Nephron (organoid): Measurements from ENCODE around the gene TMEM63B.

Experiments
- H3K27ac Mint-ChIP-seq, 3 experiments: 2 replicates each; pipeline ENCODE4 v1.8.0; 2020; ENCODE audit warnings: mixed read lengths in 3 of 3, mild to moderate bottlenecking in 2 of 3, moderate library complexity in 1 of 3
- H3K27me3 Mint-ChIP-seq: 2 replicates; pipeline ENCODE4 v1.8.0; 2021; ENCODE audit warnings: low read depth, mild to moderate bottlenecking, moderate library complexity, mixed read lengths
- H3K36me3 Mint-ChIP-seq: 2 replicates; pipeline ENCODE4 v1.8.0; 2020; ENCODE audit warnings: low read depth, mixed read lengths
- H3K4me1 Mint-ChIP-seq: 2 replicates; pipeline ENCODE4 v1.8.0; 2020; ENCODE audit warnings: mixed read lengths
- H3K4me3 Mint-ChIP-seq, 3 experiments: 2 replicates each; pipeline ENCODE4 v1.8.0; 2020; ENCODE audit warnings: mild to moderate bottlenecking in 3 of 3, mixed read lengths in 3 of 3, moderate library complexity in 2 of 3
- H3K9me3 Mint-ChIP-seq: 2 replicates; pipeline ENCODE4 v1.8.0; 2020; ENCODE audit warnings: mixed read lengths
- CTCF ChIP-seq, 3 experiments: fragments of 200-600 bp; sonication (generic); IDR thresholded peaks; one replicate each; pipeline ENCODE4 v1.5.0; 2021; ENCODE audit warnings: antibody characterized with exemption in 3 of 3; ENCODE audit not compliant: unreplicated experiment in 3 of 3

The TMEM63B gene

DNA sequence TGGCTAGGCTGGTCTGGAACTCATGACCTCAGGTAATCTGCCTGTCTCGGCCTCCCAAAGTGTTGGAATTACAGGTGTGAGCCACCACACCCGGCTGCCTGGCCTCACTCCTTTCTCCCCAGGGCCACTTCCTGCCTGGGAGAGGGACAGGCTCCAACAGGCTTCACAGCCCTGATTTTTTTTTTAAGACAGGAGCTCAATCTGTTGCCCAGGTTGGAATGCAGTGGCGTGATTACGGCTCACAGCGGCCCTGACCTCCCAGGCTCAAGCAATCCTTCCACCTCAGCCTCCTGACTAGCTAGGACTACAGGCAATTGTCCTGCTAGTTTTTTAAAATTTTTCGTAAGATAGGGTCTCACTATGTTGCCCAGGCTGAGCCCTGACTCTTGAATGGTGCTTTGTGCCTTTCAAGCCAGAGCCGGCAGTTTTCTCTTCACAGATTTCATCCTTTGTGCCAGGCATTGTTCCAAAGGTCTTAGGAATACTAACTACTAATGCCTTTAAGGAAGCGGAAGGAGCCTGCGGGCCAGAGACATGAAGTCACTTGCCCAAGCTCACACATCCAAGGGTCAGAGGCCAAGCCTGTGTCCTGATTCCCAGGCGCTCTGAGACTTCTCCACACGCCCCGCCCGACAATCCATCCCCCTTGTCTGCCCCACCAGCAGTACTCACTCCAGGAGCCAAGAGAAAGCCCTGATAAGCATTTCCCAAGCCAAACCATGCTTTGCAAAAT is 50.5 kb downstream of the TMEM63B start:
- no peak overlapping the region for H3K4me3 Mint-ChIP-seq
- H3K9me3 Mint-ChIP-seq: no peaks in the 10 kb centered on the region
- peaks cover 9% of the 10 kb centered on the region for H3K27me3 Mint-ChIP-seq
- peak overlapping the region in 2 of 3 experiments; percentile 53 to 57 for H3K27ac Mint-ChIP-seq
- H3K4me1 Mint-ChIP-seq: peaks cover under 1% of the 10 kb centered on the region
- TF ChIP-seq CTCF (IDR thresholded peaks at IDR 0.05; ENCODE audit: unreplicated experiment in 3 of 3): no peak
- no peaks in the 10 kb centered on the region for H3K36me3 Mint-ChIP-seq

- Mint-ChIP-seq H3K27ac (peak overlapping the region in 2 of 3 experiments; percentile 7 to 57), H3K27me3 (peaks cover 15% of the 10 kb centered on the region), H3K9me3 (no peaks in the 10 kb centered on the region), H3K4me1 (no peaks in the 10 kb centered on the region), H3K4me3 (no peak overlapping the region), H3K36me3 (no peaks in the 10 kb centered on the region)
- no peak for TF ChIP-seq CTCF (IDR thresholded peaks at IDR 0.05; ENCODE audit: unreplicated experiment in 3 of 3)
These were observed 51.2 kb downstream of the TMEM63B start for GRCh38 chr6:44178424-44179071.

DNA sequence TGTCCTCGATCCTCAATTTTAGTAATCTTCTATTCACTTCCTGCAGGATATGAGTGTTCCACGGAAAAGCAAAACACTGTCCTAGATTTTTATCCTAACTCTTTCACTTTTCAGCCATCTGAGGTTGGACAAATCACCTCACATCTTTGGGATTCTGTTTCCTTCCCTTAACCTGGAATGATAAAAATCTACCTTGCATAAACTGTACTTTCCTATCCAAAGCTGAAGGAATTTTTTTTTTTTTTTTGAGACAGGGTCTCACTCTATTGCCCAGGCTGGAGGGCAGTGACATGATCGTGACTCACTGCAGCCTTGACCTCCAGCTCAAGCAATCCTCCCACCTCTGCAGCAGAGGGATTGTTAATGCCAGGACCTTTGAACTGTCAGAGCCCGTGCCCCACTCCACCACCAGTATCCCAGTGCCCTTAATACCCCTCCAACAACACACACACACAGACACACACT is 51.8 kb downstream of the TMEM63B start:
- no peak for TF ChIP-seq CTCF (IDR thresholded peaks at IDR 0.05; ENCODE audit: unreplicated experiment in 3 of 3)
- no peaks in the 10 kb centered on the region for H3K4me1 Mint-ChIP-seq
- no peak overlapping the region for H3K4me3 Mint-ChIP-seq
- H3K9me3 Mint-ChIP-seq: no peaks in the 10 kb centered on the region
- peaks cover 17% of the 10 kb centered on the region for H3K27me3 Mint-ChIP-seq
- H3K27ac Mint-ChIP-seq: peak overlapping the region in 1 of 3 experiments; percentile 7
- no peaks in the 10 kb centered on the region for H3K36me3 Mint-ChIP-seq

- H3K27ac Mint-ChIP-seq: peak overlapping the region in 1 of 3 experiments; percentile 7
- H3K4me3 Mint-ChIP-seq: no peak overlapping the region
- H3K4me1 Mint-ChIP-seq: no peaks in the 10 kb centered on the region
- no peak for TF ChIP-seq CTCF (IDR thresholded peaks at IDR 0.05; ENCODE audit: unreplicated experiment in 3 of 3)
- H3K27me3 Mint-ChIP-seq: peaks cover 20% of the 10 kb centered on the region
- H3K36me3 Mint-ChIP-seq: no peaks in the 10 kb centered on the region
- H3K9me3 Mint-ChIP-seq: no peaks in the 10 kb centered on the region
These were observed 52.3 kb downstream of the TMEM63B start for GRCh38 chr6:44179648-44180047.

DNA sequence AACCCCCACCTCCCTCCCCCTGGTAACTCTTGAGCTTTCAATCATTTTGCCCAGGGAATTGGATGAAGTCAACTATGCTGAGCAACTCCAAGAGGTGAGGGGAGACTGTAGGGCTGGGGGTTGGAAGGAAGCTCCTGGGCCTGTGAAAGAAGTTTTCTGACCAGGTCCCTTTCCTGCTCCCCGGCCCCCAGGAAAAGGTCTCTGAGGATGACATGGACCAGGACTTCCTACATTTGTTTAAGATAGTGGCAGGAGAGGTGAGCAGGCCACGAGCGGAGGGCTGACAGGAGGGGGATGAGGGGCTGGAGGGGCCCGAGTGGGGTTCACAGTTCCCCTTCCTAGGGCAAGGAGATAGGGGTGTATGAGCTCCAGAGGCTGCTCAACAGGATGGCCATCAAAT is 53.1 kb downstream of the TMEM63B start:
- H3K9me3 Mint-ChIP-seq: no peaks in the 10 kb centered on the region
- TF ChIP-seq CTCF (IDR thresholded peaks at IDR 0.05; ENCODE audit: unreplicated experiment in 3 of 3): no peak
- no peaks in the 10 kb centered on the region for H3K4me1 Mint-ChIP-seq
- H3K27me3 Mint-ChIP-seq: peaks cover 20% of the 10 kb centered on the region
- no peak overlapping the region for H3K27ac Mint-ChIP-seq
- no peak overlapping the region for H3K4me3 Mint-ChIP-seq
- no peaks in the 10 kb centered on the region for H3K36me3 Mint-ChIP-seq
